ENCODE measurements around the gene LRRC43. TPM values are rescaled to one million over a fixed set of nuclear protein-coding genes. Genes with fewer than 3 reads are reported as not detected.

LRRC43 gene
- total RNA-seq, 5 donors from 2014 or later (not counting 1 experiment from before 2014, with no cell fraction given), result 0.44 to 0.66 TPM; not detected in 3

DNA sequence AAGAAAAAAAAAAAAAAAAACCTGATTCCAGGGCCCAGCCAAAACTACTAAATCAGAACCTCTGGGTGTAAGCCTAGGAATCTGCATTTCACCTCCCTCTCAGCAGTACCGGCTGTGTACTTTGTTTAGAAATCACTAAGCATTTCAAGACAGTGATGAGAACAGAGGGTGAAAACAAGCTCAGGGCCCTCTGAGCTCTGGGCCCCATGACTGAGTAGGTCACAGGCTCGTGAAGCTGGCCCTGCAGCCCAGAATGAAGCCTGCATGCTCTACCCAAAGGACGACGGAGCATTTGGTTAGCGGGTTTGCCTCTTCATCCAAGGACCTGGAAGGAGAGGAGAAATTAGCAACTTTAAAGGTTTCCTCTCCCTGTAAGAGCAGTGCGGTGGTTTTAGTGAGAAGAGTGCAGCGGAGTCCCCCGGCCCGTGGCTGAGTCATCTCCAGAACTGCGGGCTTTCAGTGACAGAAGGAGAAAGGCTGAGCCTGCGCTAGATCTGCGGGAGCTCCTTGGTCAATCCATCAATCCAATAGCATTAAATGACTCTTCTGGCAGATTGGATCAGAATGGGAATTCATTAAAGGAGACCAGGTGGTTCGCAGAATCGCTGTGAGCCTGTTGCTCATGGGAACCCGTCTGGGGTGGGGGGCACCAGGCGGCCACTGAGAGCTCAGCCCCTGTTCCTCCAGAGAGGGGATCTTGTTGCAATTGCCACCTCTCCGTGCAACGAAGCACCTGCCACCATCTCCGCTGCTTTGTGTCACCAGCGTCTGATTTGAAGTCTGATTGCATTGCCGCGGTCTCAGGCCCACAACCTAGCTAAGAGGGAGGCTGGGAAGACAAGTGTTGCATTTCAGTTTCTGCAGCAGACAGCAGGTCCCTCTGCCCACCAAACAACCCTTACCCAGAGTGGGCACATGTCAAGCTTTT, 16.2 kb upstream of the LRRC43 start:
- H3K27ac Mint-ChIP-seq, result no peak overlapping the region
- H3K4me1 ChIP-seq (ENCODE audit: control insufficient read depth in 1 of 2, extremely low read depth in 1 of 2, insufficient read depth in 2 of 2, low read length in 2 of 2), result peaks cover 0 to 34% of the 10 kb centered on the region in 2 experiments
- no peak overlapping the region for H3K4me3 ChIP-seq (ENCODE audit: control insufficient read depth in 1 of 2, extremely low read depth in 1 of 2, low read length in 1 of 2)
- H3K36me3 Mint-ChIP-seq, result no peaks in the 10 kb centered on the region
- H3K9me3 Mint-ChIP-seq, result no peaks in the 10 kb centered on the region
- H3K36me3 ChIP-seq (ENCODE audit: control insufficient read depth in 2 of 2, extremely low read depth in 1 of 2, insufficient read depth in 1 of 2, low read length in 1 of 2), result no peaks in the 10 kb centered on the region
- ATAC-seq (replicated peaks in 1 of 4) (peak; percentile 53 to 82 (median 68)), DNase-seq (peak in 11 of 35 experiments; percentile 4 to 48 (median 19))
- peaks cover 0 to 25% of the 10 kb centered on the region in 2 experiments for H3K27me3 ChIP-seq (replicated peaks in 1 of 2; ENCODE audit: control insufficient read depth in 2 of 2, extremely low read depth in 1 of 2, insufficient read depth in 2 of 2, low read length in 1 of 2)
- ChIA-PET CTCF (no interaction called here), POLR2A (no interaction called here)
- no peaks in the 10 kb centered on the region for H3K9me3 ChIP-seq
- H3K4me1 Mint-ChIP-seq, result peaks cover 0 to 20% (median 13%) of the 10 kb centered on the region in 3 donors
- H3K27me3 Mint-ChIP-seq, result peaks cover 0 to 3% of the 10 kb centered on the region in 2 donors
- no peak overlapping the region for H3K27ac ChIP-seq (ENCODE audit: low read length)
- 45% methylated on average over 9 of the region's 22 CpGs for WGBS (ENCODE audit: insufficient coverage)
- H3K4me3 Mint-ChIP-seq, result peak overlapping the region in 1 of 3 donors; percentile 41

DNA sequence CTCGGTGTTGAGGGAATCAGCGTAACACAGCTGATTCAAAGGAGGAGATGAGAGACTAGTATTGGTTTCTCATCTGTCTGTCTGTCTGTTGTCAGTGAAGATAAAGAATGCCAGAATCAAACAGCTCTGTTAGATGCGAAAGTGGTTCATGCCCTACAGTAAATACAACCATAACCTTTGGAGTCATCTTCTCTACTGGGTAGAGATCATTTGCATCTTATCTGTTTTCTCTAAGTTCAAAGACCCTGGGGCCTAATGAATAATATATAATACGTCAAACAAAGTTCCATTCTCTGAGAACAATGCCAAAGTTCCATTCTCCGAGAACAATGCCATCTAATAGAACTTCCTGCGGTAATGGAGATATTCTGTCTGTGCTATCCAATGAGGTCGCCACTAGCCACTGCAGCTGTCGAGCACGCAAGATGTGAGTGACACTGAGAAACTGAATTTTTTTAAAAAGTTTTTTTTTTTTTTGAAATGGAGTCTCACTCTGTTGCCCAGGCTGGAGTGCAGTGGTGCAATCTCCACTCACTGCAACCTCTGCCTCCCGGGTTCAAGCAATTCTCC, 15.5 kb upstream of the LRRC43 start:
- H3K9me3 Mint-ChIP-seq, result no peaks in the 10 kb centered on the region
- peaks cover 0 to 15% (median 9%) of the 10 kb centered on the region in 3 donors for H3K4me1 Mint-ChIP-seq
- Histone ChIP-seq H3K4me1 (ENCODE audit: control insufficient read depth in 1 of 2, extremely low read depth in 1 of 2, insufficient read depth in 2 of 2, low read length in 2 of 2) (peaks cover 0 to 28% of the 10 kb centered on the region in 2 experiments), H3K27me3 (replicated peaks in 1 of 2; ENCODE audit: control insufficient read depth in 2 of 2, extremely low read depth in 1 of 2, insufficient read depth in 2 of 2, low read length in 1 of 2) (peaks cover 0 to 22% of the 10 kb centered on the region in 2 experiments), H3K36me3 (ENCODE audit: control insufficient read depth in 2 of 2, extremely low read depth in 1 of 2, insufficient read depth in 1 of 2, low read length in 1 of 2) (no peaks in the 10 kb centered on the region), H3K9me3 (no peaks in the 10 kb centered on the region), H3K27ac (ENCODE audit: low read length) (no peak overlapping the region), H3K4me3 (ENCODE audit: control insufficient read depth in 1 of 2, extremely low read depth in 1 of 2, low read length in 1 of 2) (no peak overlapping the region)
- CTCF ChIA-PET, result no interaction called here
- WGBS (ENCODE audit: insufficient coverage), result 94% methylated on average over 5 of the region's 10 CpGs
- DNase-seq (no peak), ATAC-seq (replicated peaks in 1 of 4) (no peak)
- no peak overlapping the region for H3K27ac Mint-ChIP-seq
- POLR2A ChIA-PET, result no interaction called here
- H3K27me3 Mint-ChIP-seq, result peaks cover 0 to 3% of the 10 kb centered on the region in 2 donors
- H3K4me3 Mint-ChIP-seq, result no peak overlapping the region
- H3K36me3 Mint-ChIP-seq, result no peaks in the 10 kb centered on the region

GRCh38 chr12:122168492-122168891, 14.4 kb upstream of the LRRC43 start:
- ATAC-seq (replicated peaks in 1 of 4) (no peak), DNase-seq (no peak)
- peaks cover 0 to 19% of the 10 kb centered on the region in 2 experiments for H3K4me1 ChIP-seq (ENCODE audit: control insufficient read depth in 1 of 2, extremely low read depth in 1 of 2, insufficient read depth in 2 of 2, low read length in 2 of 2)
- CTCF ChIA-PET, result no interaction called here
- no CpG with 5 or more reads among the region's 3 CpGs for WGBS (ENCODE audit: insufficient coverage)
- H3K27ac ChIP-seq (ENCODE audit: low read length), result no peak overlapping the region
- Mint-ChIP-seq H3K9me3 (no peaks in the 10 kb centered on the region), H3K36me3 (no peaks in the 10 kb centered on the region), H3K4me3 (no peak overlapping the region), H3K4me1 (peaks cover 0 to 10% (median 9%) of the 10 kb centered on the region in 3 donors), H3K27ac (no peak overlapping the region), H3K27me3 (peaks cover 0 to 3% of the 10 kb centered on the region in 2 donors)
- no peak overlapping the region for H3K4me3 ChIP-seq (ENCODE audit: control insufficient read depth in 1 of 2, extremely low read depth in 1 of 2, low read length in 1 of 2)
- POLR2A ChIA-PET, result no interaction called here
- no peaks in the 10 kb centered on the region for H3K36me3 ChIP-seq (ENCODE audit: control insufficient read depth in 2 of 2, extremely low read depth in 1 of 2, insufficient read depth in 1 of 2, low read length in 1 of 2)
- peaks cover 0 to 22% of the 10 kb centered on the region in 2 experiments for H3K27me3 ChIP-seq (replicated peaks in 1 of 2; ENCODE audit: control insufficient read depth in 2 of 2, extremely low read depth in 1 of 2, insufficient read depth in 2 of 2, low read length in 1 of 2)
- H3K9me3 ChIP-seq, result no peaks in the 10 kb centered on the region

- Histone ChIP-seq H3K4me3 (ENCODE audit: control insufficient read depth in 1 of 2, extremely low read depth in 1 of 2, low read length in 1 of 2) (no peak overlapping the region), H3K27me3 (replicated peaks in 1 of 2; ENCODE audit: control insufficient read depth in 2 of 2, extremely low read depth in 1 of 2, insufficient read depth in 2 of 2, low read length in 1 of 2) (peaks cover 0 to 25% of the 10 kb centered on the region in 2 experiments), H3K27ac (ENCODE audit: low read length) (no peak overlapping the region), H3K9me3 (no peaks in the 10 kb centered on the region), H3K4me1 (ENCODE audit: control insufficient read depth in 1 of 2, extremely low read depth in 1 of 2, insufficient read depth in 2 of 2, low read length in 2 of 2) (peaks cover 0 to 9% of the 10 kb centered on the region in 2 experiments), H3K36me3 (ENCODE audit: control insufficient read depth in 2 of 2, extremely low read depth in 1 of 2, insufficient read depth in 1 of 2, low read length in 1 of 2) (no peaks in the 10 kb centered on the region)
- CTCF ChIA-PET, result no interaction called here
- no peak overlapping the region for H3K27ac Mint-ChIP-seq
- H3K4me3 Mint-ChIP-seq, result no peak overlapping the region
- H3K36me3 Mint-ChIP-seq, result no peaks in the 10 kb centered on the region
- no peaks in the 10 kb centered on the region for H3K9me3 Mint-ChIP-seq
- ATAC-seq (replicated peaks in 1 of 4) (no peak), DNase-seq (no peak)
- H3K4me1 Mint-ChIP-seq, result peaks cover 0 to 10% (median 9%) of the 10 kb centered on the region in 3 donors
- POLR2A ChIA-PET, result no interaction called here
- H3K27me3 Mint-ChIP-seq, result peaks cover 0 to 6% of the 10 kb centered on the region in 2 donors
- WGBS (ENCODE audit: insufficient coverage), result 100% methylated on average over 1 of the region's 5 CpGs
Observed at GRCh38 chr12:122171399-122171798, 11.5 kb upstream of the LRRC43 start.

- Mint-ChIP-seq H3K27ac (no peak overlapping the region), H3K27me3 (peaks cover 0 to 6% of the 10 kb centered on the region in 2 donors), H3K9me3 (no peaks in the 10 kb centered on the region), H3K36me3 (no peaks in the 10 kb centered on the region), H3K4me3 (no peak overlapping the region), H3K4me1 (peaks cover 0 to under 1% (median under 1%) of the 10 kb centered on the region in 3 donors)
- ATAC-seq (replicated peaks in 1 of 4), result no peak
- POLR2A ChIA-PET, result no interaction called here
- 79% methylated on average over 6 of the region's 17 CpGs for WGBS (ENCODE audit: insufficient coverage)
- CTCF ChIA-PET, result no interaction called here
- Histone ChIP-seq H3K9me3 (no peaks in the 10 kb centered on the region), H3K27ac (ENCODE audit: low read length) (no peak overlapping the region), H3K27me3 (replicated peaks in 1 of 2; ENCODE audit: control insufficient read depth in 2 of 2, extremely low read depth in 1 of 2, insufficient read depth in 2 of 2, low read length in 1 of 2) (peaks cover 0 to 17% of the 10 kb centered on the region in 2 experiments), H3K36me3 (ENCODE audit: control insufficient read depth in 2 of 2, extremely low read depth in 1 of 2, insufficient read depth in 1 of 2, low read length in 1 of 2) (no peaks in the 10 kb centered on the region), H3K4me1 (ENCODE audit: control insufficient read depth in 1 of 2, extremely low read depth in 1 of 2, insufficient read depth in 2 of 2, low read length in 2 of 2) (no peaks in the 10 kb centered on the region), H3K4me3 (ENCODE audit: control insufficient read depth in 1 of 2, extremely low read depth in 1 of 2, low read length in 1 of 2) (no peak overlapping the region)
- no peak for DNase-seq
Observed at GRCh38 chr12:122172262-122172939, 10.5 kb upstream of the LRRC43 start.

GRCh38 chr12:122174155-122174845, 8.6 kb upstream of the LRRC43 start, which contains the start of gene IL31:
Gene IL31, minus strand, starts transcription at chr12:122174221. Its CDS starts 49 bp downstream, at chr12:122174172.
- ChIA-PET POLR2A (no interaction called here), CTCF (no interaction called here)
- H3K27me3 Mint-ChIP-seq, result peaks cover 0 to 6% of the 10 kb centered on the region in 2 donors
- H3K4me1 ChIP-seq (ENCODE audit: control insufficient read depth in 1 of 2, extremely low read depth in 1 of 2, insufficient read depth in 2 of 2, low read length in 2 of 2), result no peaks in the 10 kb centered on the region
- H3K27me3 ChIP-seq (replicated peaks in 1 of 2; ENCODE audit: control insufficient read depth in 2 of 2, extremely low read depth in 1 of 2, insufficient read depth in 2 of 2, low read length in 1 of 2), result peaks cover 0 to 15% of the 10 kb centered on the region in 2 experiments
- H3K4me3 ChIP-seq (ENCODE audit: control insufficient read depth in 1 of 2, extremely low read depth in 1 of 2, low read length in 1 of 2), result no peak within 1 kb of the TSS
- no peak within 1 kb of the TSS for H3K27ac ChIP-seq (ENCODE audit: low read length)
- ATAC-seq (replicated peaks in 1 of 4) (no peak), DNase-seq (no peak)
- WGBS (ENCODE audit: insufficient coverage), result 85% methylated on average over 13 of the region's 17 CpGs
- H3K36me3 Mint-ChIP-seq, result no peaks in the 10 kb centered on the region
- no peak within 1 kb of the TSS for H3K4me3 Mint-ChIP-seq
- no peaks in the 10 kb centered on the region for H3K4me1 Mint-ChIP-seq
- no peaks in the 10 kb centered on the region for H3K9me3 ChIP-seq
- H3K27ac Mint-ChIP-seq, result no peak within 1 kb of the TSS
- no peaks in the 10 kb centered on the region for H3K36me3 ChIP-seq (ENCODE audit: control insufficient read depth in 2 of 2, extremely low read depth in 1 of 2, insufficient read depth in 1 of 2, low read length in 1 of 2)
- H3K9me3 Mint-ChIP-seq, result no peaks in the 10 kb centered on the region
